C4-2B (cell line): ENCODE results near the gene SPATA7.

Experiments used
- CTCF ChIP-seq: fragments of 450-650 bp; conservative IDR thresholded peaks from 2 replicates; pipeline ENCODE4 v1.5.1; 2017; ENCODE audit warnings: mild to moderate bottlenecking
- ZFX ChIP-seq: fragments of 450-650 bp; IDR thresholded peaks from 2 replicates; pipeline ENCODE4 v1.6.1; 2017

GRCh38 chr14:88439088-88439487 lies 53.6 kb downstream of the SPATA7 start:
- TF ChIP-seq CTCF (no peak), ZFX (no peak)
